ENCODE data around the gene EIF3A.

The EIF3A gene

DNA sequence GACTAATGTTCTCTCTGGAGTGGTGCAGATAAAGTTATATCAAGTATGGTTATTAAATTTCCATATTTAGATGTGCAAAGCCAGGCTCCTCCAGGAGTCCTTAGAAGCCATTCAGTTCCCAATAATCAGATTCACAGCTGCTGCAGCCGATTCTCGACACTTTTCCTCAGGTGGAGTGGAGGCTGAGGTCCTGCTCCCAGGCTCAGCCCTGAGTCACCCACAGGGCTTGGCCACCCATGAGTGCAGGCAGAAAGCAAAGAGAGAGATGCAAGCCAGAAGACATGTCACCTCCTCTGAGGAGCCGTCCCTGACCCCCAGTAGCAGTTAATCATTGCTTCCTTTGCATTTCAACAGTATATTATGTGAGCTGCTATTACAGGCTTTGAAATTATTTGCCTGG lies 87.4 kb downstream of the EIF3A start:
- Histone ChIP-seq H3K4me3 (ENCODE audit: low read length) (no peak overlapping the region), H3K27ac (ENCODE audit: low read depth, low read length) (no peak overlapping the region), H3K4me1 (ENCODE audit: control insufficient read depth, low read length) (no peaks in the 10 kb centered on the region), H3K9me2 (replicated peaks; ENCODE audit: control insufficient read depth, low read length) (no peaks in the 10 kb centered on the region), H3K4me2 (ENCODE audit: low read length) (no peak overlapping the region), H3K9me3 (ENCODE audit: control insufficient read depth, insufficient read depth, low read length) (no peaks in the 10 kb centered on the region), H4K20me1 (ENCODE audit: control insufficient read depth, insufficient read depth, low read depth, low read length) (no peaks in the 10 kb centered on the region), H3K27me3 (ENCODE audit: control insufficient read depth, low read length) (peaks cover 5% of the 10 kb centered on the region; the same call in 1 of the 2 replicates), H3K79me2 (ENCODE audit: control insufficient read depth, low read length) (no peaks in the 10 kb centered on the region), H3F3A (ENCODE audit: control insufficient read depth, insufficient read depth) (no peaks in the 10 kb centered on the region), H3K36me3 (ENCODE audit: control insufficient read depth, low read length) (no peaks in the 10 kb centered on the region)
- TF ChIP-seq EZH2phosphoT487 (IDR thresholded peaks at IDR 0.05; ENCODE audit: borderline replicate concordance, low read length) = no peak
- TF ChIP-seq, protein P1, sequence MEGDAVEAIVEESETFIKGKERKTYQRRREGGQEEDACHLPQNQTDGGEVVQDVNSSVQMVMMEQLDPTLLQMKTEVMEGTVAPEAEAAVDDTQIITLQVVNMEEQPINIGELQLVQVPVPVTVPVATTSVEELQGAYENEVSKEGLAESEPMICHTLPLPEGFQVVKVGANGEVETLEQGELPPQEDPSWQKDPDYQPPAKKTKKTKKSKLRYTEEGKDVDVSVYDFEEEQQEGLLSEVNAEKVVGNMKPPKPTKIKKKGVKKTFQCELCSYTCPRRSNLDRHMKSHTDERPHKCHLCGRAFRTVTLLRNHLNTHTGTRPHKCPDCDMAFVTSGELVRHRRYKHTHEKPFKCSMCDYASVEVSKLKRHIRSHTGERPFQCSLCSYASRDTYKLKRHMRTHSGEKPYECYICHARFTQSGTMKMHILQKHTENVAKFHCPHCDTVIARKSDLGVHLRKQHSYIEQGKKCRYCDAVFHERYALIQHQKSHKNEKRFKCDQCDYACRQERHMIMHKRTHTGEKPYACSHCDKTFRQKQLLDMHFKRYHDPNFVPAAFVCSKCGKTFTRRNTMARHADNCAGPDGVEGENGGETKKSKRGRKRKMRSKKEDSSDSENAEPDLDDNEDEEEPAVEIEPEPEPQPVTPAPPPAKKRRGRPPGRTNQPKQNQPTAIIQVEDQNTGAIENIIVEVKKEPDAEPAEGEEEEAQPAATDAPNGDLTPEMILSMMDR (IDR thresholded peaks at IDR 0.05; ENCODE audit: low read depth, low read length, poor library complexity, severe bottlenecking) = no peak

DNA sequence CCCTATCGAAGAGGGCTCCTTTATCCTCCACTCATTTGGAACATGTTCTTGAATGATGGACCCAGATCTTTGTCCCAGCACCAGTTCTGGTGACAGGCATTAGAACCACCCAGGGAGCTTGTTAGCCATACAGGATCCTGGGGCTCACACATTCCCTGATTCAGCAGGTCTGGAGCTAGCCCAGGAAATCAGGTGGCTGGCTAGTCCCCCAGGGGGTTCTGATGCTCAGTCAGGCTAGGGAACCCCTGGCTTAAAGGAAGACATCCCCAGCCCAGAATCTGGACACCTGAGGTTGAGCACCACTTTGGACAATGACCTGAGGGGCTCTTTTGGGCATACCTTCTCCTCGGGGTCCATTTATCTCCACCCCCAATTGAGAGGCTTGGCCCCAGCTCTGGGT lies 88.1 kb downstream of the EIF3A start:
- Histone ChIP-seq H3K36me3 (ENCODE audit: control insufficient read depth, low read length) (no peaks in the 10 kb centered on the region), H3K79me2 (ENCODE audit: control insufficient read depth, low read length) (no peaks in the 10 kb centered on the region), H3K4me2 (ENCODE audit: low read length) (no peak overlapping the region), H3F3A (ENCODE audit: control insufficient read depth, insufficient read depth) (no peaks in the 10 kb centered on the region), H3K27ac (ENCODE audit: low read depth, low read length) (no peak overlapping the region), H3K9me2 (replicated peaks; ENCODE audit: control insufficient read depth, low read length) (no peaks in the 10 kb centered on the region), H3K4me1 (ENCODE audit: control insufficient read depth, low read length) (no peaks in the 10 kb centered on the region), H3K27me3 (ENCODE audit: control insufficient read depth, low read length) (peaks cover 5% of the 10 kb centered on the region; the same call in 1 of the 2 replicates), H4K20me1 (ENCODE audit: control insufficient read depth, insufficient read depth, low read depth, low read length) (no peaks in the 10 kb centered on the region), H3K4me3 (ENCODE audit: low read length) (no peak overlapping the region), H3K9me3 (ENCODE audit: control insufficient read depth, insufficient read depth, low read length) (no peaks in the 10 kb centered on the region)
- TF ChIP-seq, protein P1 (IDR thresholded peaks at IDR 0.05; ENCODE audit: low read depth, low read length, poor library complexity, severe bottlenecking) = no peak
- no peak for TF ChIP-seq EZH2phosphoT487 (IDR thresholded peaks at IDR 0.05; ENCODE audit: borderline replicate concordance, low read length)

GRCh38 chr10:118990326-118990725 lies 90.3 kb downstream of the EIF3A start:
- TF ChIP-seq, protein P1 (IDR thresholded peaks at IDR 0.05; ENCODE audit: low read depth, low read length, poor library complexity, severe bottlenecking) = no peak
- TF ChIP-seq EZH2phosphoT487 (IDR thresholded peaks at IDR 0.05; ENCODE audit: borderline replicate concordance, low read length) = no peak
- H3K9me3 ChIP-seq (ENCODE audit: control insufficient read depth, insufficient read depth, low read length) = no peaks in the 10 kb centered on the region
- H3F3A ChIP-seq (ENCODE audit: control insufficient read depth, insufficient read depth) = no peaks in the 10 kb centered on the region
- H3K27me3 ChIP-seq (ENCODE audit: control insufficient read depth, low read length) = peaks cover 5% of the 10 kb centered on the region; the same call in 1 of the 2 replicates
- peaks cover 5% of the 10 kb centered on the region; the same call in 1 of the 2 replicates for H3K4me1 ChIP-seq (ENCODE audit: control insufficient read depth, low read length)
- no peak overlapping the region for H3K4me2 ChIP-seq (ENCODE audit: low read length)
- no peak overlapping the region for H3K4me3 ChIP-seq (ENCODE audit: low read length)
- no peak overlapping the region for H3K27ac ChIP-seq (ENCODE audit: low read depth, low read length)
- no peaks in the 10 kb centered on the region for H3K36me3 ChIP-seq (ENCODE audit: control insufficient read depth, low read length)
- no peaks in the 10 kb centered on the region for H4K20me1 ChIP-seq (ENCODE audit: control insufficient read depth, insufficient read depth, low read depth, low read length)
- H3K79me2 ChIP-seq (ENCODE audit: control insufficient read depth, low read length) = no peaks in the 10 kb centered on the region
- no peaks in the 10 kb centered on the region for H3K9me2 ChIP-seq (replicated peaks; ENCODE audit: control insufficient read depth, low read length)
